GM19467 (cell line): ENCODE results near the gene SPSB1.

Experiments used
- ATAC-seq: cut with Tn5 transposase; IDR thresholded peaks from one replicate; pipeline ENCODE4 v1.9.1; 2021; ENCODE audit warnings: mild to moderate bottlenecking, moderate library complexity; ENCODE audit not compliant: unreplicated experiment

Gene SPSB1

DNA sequence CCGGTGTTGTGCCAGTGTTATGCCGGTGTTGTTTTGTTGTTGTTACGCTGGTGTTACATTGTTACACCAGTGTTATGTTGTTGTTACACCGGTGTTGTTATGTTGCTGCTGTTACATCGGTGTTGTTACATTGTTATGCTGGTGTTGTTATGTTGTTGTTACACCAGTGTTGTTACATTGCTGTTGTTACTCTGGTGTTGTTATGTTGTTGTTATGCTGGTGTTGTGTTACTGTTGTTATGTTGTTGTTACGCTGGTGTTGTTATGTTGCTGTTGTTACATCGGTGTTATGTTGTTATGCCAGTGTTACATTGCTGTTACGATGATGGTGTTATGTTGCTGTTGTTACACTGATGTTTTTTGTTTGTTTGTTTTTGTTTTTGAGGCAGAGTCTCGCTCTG lies 34.1 kb upstream of the SPSB1 start:
- no peak for ATAC-seq

DNA sequence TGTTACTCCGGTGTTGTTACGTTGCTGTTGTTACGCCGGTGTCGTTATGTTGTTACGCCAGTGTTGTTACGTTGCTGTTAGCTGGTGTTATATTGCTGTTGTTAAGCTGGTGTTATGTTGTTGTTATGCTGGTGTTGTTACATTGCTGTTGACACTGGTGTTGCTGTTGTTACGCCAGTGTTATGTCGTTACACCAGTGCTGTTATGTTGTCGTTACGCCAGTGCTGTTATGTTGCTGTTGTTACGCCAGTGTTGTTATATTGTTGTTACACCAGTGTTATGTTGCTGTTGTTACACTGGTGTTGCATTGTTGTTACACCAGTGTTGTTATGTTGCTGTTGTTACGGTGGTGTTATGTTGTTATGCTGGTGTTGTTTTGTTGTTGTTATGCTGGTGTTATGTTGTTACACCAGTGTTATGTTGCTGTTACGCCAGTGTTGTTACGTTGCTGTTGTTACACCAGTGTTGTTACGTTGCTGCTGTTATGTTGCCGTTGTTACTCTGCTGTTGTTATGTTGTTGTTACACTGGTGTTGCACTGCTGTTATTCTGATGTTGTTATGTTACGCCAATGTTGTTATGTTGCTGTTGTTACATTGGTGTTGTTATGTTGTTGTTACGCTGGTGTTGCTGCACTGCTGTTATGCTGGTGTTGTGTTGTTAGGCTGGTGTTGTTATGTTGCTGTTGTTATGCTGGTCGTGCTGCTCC lies 32.5 kb upstream of the SPSB1 start:
- ATAC-seq: no peak

GRCh38 chr1:9261496-9261895 lies 31.2 kb upstream of the SPSB1 start:
- no peak for ATAC-seq

GRCh38 chr1:9262096-9262986 lies 30.4 kb upstream of the SPSB1 start:
- ATAC-seq: no peak

DNA sequence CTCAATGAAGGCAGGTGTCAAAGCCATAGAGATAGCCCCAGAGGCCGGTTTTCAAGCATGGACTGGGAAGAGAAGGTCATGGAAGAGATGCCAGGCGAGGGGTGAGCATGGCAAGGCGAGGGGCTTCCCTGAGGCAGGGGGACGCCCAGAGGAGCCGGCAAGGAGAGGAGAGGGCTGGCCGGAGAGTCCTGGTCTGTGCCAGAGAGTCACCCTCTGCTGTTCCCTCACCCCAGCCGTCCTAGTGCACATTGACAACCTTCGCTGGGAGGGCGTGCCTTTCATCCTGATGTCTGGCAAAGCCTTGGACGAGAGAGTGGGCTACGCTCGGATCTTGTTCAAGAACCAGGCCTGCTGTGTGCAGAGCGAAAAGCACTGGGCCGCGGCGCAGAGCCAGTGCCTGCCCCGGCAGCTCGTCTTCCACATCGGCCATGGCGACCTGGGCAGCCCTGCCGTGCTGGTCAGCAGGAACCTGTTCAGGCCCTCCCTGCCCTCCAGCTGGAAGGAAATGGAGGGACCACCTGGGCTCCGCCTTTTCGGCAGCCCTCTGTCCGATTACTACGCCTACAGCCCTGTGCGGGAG lies 29.3 kb upstream of the SPSB1 start:
- no peak for ATAC-seq

GRCh38 chr1:9263984-9264872 lies 28.5 kb upstream of the SPSB1 start:
- no peak for ATAC-seq

- no peak for ATAC-seq
These were observed 27.7 kb upstream of the SPSB1 start for GRCh38 chr1:9265037-9265436.

GRCh38 chr1:9265968-9266367 lies 26.7 kb upstream of the SPSB1 start:
- ATAC-seq: no peak

- ATAC-seq: no peak
These were observed 25.4 kb upstream of the SPSB1 start for GRCh38 chr1:9267352-9267686.

- no peak for ATAC-seq
These were observed 24.7 kb upstream of the SPSB1 start for GRCh38 chr1:9267827-9268581.

DNA sequence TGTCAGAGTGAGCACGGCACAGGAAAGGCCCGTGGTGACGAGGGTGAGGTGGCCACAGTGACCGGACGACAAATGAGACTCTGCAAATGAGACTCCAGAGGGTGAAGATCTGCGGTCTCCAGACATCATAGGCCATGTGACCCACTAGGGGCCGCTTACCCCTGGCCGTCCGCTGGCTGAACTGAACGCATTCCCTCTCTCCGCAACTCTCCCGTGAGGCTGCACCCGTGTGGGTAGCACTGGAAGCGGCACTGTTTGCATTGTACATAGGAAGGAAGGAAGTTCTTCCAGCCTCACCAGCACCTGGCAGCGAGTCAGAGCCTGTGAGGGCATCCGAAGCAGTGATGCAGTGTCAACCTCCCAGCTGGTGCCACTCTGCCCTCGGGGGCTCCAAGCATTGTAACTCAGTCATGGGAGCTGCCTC lies 23.6 kb upstream of the SPSB1 start:
- ATAC-seq: no peak

- ATAC-seq: no peak
These were observed 23.0 kb upstream of the SPSB1 start for GRCh38 chr1:9269721-9270120.

GRCh38 chr1:9270290-9270883 lies 22.3 kb upstream of the SPSB1 start:
- no peak for ATAC-seq

- ATAC-seq: no peak
These were observed 21.4 kb upstream of the SPSB1 start for GRCh38 chr1:9271283-9271682.

DNA sequence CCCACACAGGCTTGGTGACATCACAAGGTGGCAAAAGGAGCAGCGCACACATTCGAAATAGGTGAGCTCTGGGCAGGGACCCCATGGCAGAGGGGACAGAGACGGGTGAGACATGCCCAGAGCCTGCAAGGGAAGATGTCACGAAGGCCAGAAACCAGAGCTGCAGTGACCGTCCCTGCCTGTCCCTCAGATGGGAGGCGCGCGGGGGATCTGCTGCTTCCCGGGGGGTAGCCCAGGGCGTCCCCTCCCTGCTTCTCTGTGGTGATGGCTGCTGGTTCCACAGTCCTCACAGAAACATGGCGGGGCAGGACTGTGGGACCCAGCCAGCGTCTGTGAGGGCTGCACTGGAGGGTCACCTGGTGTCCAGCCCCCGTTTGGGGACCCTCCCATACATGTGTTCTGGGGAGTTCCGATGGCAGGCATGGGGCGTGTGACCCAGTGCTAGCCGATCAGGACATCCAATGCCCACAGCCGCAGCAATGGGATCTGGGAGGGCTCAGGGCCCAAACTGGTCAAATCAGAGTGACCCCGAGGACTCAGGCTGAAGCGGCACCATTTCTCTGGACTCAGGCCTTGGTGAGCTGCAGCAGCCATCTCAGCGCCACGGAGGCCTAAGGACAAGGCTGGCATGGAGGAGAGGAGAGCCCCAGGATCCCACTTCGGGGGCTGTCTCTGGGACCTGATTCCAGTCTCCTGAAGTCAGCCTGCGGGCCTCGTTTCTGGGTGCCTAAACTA lies 20.7 kb upstream of the SPSB1 start:
- ATAC-seq: no peak

GRCh38 chr1:9273177-9273576 lies 19.5 kb upstream of the SPSB1 start:
- no peak for ATAC-seq

GRCh38 chr1:9275161-9275560 lies 17.5 kb upstream of the SPSB1 start:
- no peak for ATAC-seq

- no peak for ATAC-seq
These were observed 17.1 kb upstream of the SPSB1 start for GRCh38 chr1:9275567-9276034.

- ATAC-seq: no peak
These were observed 14.6 kb upstream of the SPSB1 start for GRCh38 chr1:9278116-9278515.
